ENCODE results near the gene RPS15A. TPM values are rescaled to one million over a fixed set of nuclear protein-coding genes. Genes with fewer than 3 reads are reported as not detected.

RPS15A gene
- total RNA-seq, 1 donor from 2014 or later, result 1,036 TPM

DNA sequence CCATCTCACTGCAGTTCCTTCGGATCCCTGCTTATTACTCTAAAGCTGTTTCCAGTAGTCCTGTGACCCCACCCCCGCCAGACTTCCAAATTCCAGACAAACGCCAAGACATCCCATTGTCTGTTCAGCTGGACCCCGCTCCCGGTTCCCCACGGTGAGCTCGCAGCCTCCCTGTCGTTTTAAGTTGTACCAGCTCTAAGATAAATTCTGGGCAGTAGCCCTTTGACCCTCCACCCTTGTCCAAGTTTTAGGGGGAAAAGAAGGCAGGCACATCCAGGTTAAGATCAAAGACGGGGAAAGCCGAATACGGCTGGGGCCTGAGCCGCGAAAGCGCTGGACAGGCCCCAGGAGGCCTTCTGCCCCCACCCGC is 10.6 kb upstream of the RPS15A start:
- H3K36me3 ChIP-seq (ENCODE audit: insufficient read depth, low read length), result peaks cover 8% of the 10 kb centered on the region
- H3K4me1 ChIP-seq (ENCODE audit: insufficient read depth, low read length), result peaks cover 23% of the 10 kb centered on the region
- H3K79me2 ChIP-seq (ENCODE audit: insufficient read depth, low read length), result peaks cover 56% of the 10 kb centered on the region
- DNase-seq (ENCODE audit: low read depth) (no peak), FAIRE-seq (no peak)
- Mint-ChIP-seq H3K4me1 (ENCODE audit: low read depth, unreplicated experiment) (peaks cover 33% of the 10 kb centered on the region), H3K36me3 (ENCODE audit: low read depth, unreplicated experiment) (peaks cover 2% of the 10 kb centered on the region), H3K4me3 (ENCODE audit: unreplicated experiment) (peak overlapping the region; percentile 97), H3K9me3 (ENCODE audit: unreplicated experiment) (no peaks in the 10 kb centered on the region), H3K27me3 (ENCODE audit: low read depth, unreplicated experiment) (no peaks in the 10 kb centered on the region), H3K27ac (ENCODE audit: unreplicated experiment) (peak overlapping the region; percentile 95)
- H3K27me3 ChIP-seq (ENCODE audit: insufficient read depth, low read length), result no peaks in the 10 kb centered on the region
- peak overlapping the region; percentile 89 for H3K9ac ChIP-seq (ENCODE audit: low read length)
- no peak overlapping the region for H2AFZ ChIP-seq (ENCODE audit: low read depth, low read length)
- peak overlapping the region; percentile 89 for H3K4me2 ChIP-seq (ENCODE audit: low read length)
- peaks cover 46% of the 10 kb centered on the region for H4K20me1 ChIP-seq (ENCODE audit: insufficient read depth, low read length)
- H3K27ac ChIP-seq (ENCODE audit: low read depth, low read length), result peak overlapping the region; percentile 82
- TF ChIP-seq EZH2 (IDR thresholded peaks at IDR 0.05; ENCODE audit: insufficient read depth, low read length), result no peak
- no peak for TF ChIP-seq CTCF (IDR thresholded peaks at IDR 0.05; ENCODE audit: insufficient read depth, low read depth, low read length)
- H3K4me3 ChIP-seq (ENCODE audit: insufficient read depth, low read depth, low read length), result peak overlapping the region; percentile 80
- no peaks in the 10 kb centered on the region for H3K9me3 ChIP-seq (ENCODE audit: insufficient read depth, low read depth, low read length)

GRCh38 chr16:18800293-18800692 is 10.2 kb upstream of the RPS15A start:
- peaks cover 12% of the 10 kb centered on the region for H3K36me3 ChIP-seq (ENCODE audit: insufficient read depth, low read length)
- H3K27ac Mint-ChIP-seq (ENCODE audit: unreplicated experiment), result peak overlapping the region; percentile 95
- DNase-seq (ENCODE audit: low read depth) (no peak), FAIRE-seq (no peak)
- peaks cover 23% of the 10 kb centered on the region for H3K4me1 ChIP-seq (ENCODE audit: insufficient read depth, low read length)
- H3K27ac ChIP-seq (ENCODE audit: low read depth, low read length), result peak overlapping the region; percentile 82
- no peaks in the 10 kb centered on the region for H3K27me3 Mint-ChIP-seq (ENCODE audit: low read depth, unreplicated experiment)
- H3K9me3 Mint-ChIP-seq (ENCODE audit: unreplicated experiment), result no peaks in the 10 kb centered on the region
- no peaks in the 10 kb centered on the region for H3K27me3 ChIP-seq (ENCODE audit: insufficient read depth, low read length)
- H3K4me2 ChIP-seq (ENCODE audit: low read length), result peak overlapping the region; percentile 89
- H4K20me1 ChIP-seq (ENCODE audit: insufficient read depth, low read length), result peaks cover 46% of the 10 kb centered on the region
- H3K4me3 ChIP-seq (ENCODE audit: insufficient read depth, low read depth, low read length), result peak overlapping the region; percentile 80
- peaks cover 60% of the 10 kb centered on the region for H3K79me2 ChIP-seq (ENCODE audit: insufficient read depth, low read length)
- peak overlapping the region; percentile 97 for H3K4me3 Mint-ChIP-seq (ENCODE audit: unreplicated experiment)
- H3K4me1 Mint-ChIP-seq (ENCODE audit: low read depth, unreplicated experiment), result peaks cover 31% of the 10 kb centered on the region
- H2AFZ ChIP-seq (ENCODE audit: low read depth, low read length), result no peak overlapping the region
- peak overlapping the region; percentile 89 for H3K9ac ChIP-seq (ENCODE audit: low read length)
- peaks cover 2% of the 10 kb centered on the region for H3K36me3 Mint-ChIP-seq (ENCODE audit: low read depth, unreplicated experiment)
- H3K9me3 ChIP-seq (ENCODE audit: insufficient read depth, low read depth, low read length), result no peaks in the 10 kb centered on the region
- no peak for TF ChIP-seq EZH2 (IDR thresholded peaks at IDR 0.05; ENCODE audit: insufficient read depth, low read length)
- no peak for TF ChIP-seq CTCF (IDR thresholded peaks at IDR 0.05; ENCODE audit: insufficient read depth, low read depth, low read length)

DNA sequence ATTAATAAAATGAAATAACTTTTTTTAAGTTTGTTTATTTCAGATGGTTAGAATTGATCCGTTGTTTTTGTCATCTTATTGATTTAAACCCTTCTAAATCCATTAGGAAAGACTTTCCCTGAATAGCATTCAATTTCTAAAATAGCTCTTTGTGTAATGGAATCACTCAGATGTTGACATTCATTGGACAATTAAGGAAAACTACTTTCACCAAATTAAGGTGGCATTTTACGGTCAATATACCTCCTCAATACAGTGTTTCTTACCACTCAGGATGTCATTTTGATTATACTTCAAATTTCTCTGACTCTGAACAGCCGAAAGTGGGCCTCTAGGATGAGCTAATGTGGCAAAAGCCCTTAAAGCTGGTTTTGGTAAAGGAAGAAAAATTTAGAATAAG is 9.4 kb upstream of the RPS15A start:
- H3K4me3 ChIP-seq (ENCODE audit: insufficient read depth, low read depth, low read length), result peak overlapping the region; percentile 80
- no peaks in the 10 kb centered on the region for H3K27me3 ChIP-seq (ENCODE audit: insufficient read depth, low read length)
- H3K79me2 ChIP-seq (ENCODE audit: insufficient read depth, low read length), result peaks cover 61% of the 10 kb centered on the region
- Mint-ChIP-seq H3K27ac (ENCODE audit: unreplicated experiment) (peak overlapping the region; percentile 21), H3K9me3 (ENCODE audit: unreplicated experiment) (no peaks in the 10 kb centered on the region), H3K36me3 (ENCODE audit: low read depth, unreplicated experiment) (peaks cover 2% of the 10 kb centered on the region), H3K4me1 (ENCODE audit: low read depth, unreplicated experiment) (peaks cover 25% of the 10 kb centered on the region), H3K27me3 (ENCODE audit: low read depth, unreplicated experiment) (no peaks in the 10 kb centered on the region), H3K4me3 (ENCODE audit: unreplicated experiment) (peak overlapping the region; percentile 97)
- H3K27ac ChIP-seq (ENCODE audit: low read depth, low read length), result no peak overlapping the region
- peaks cover 46% of the 10 kb centered on the region for H4K20me1 ChIP-seq (ENCODE audit: insufficient read depth, low read length)
- DNase-seq (ENCODE audit: low read depth) (no peak), FAIRE-seq (no peak)
- TF ChIP-seq CTCF (IDR thresholded peaks at IDR 0.05; ENCODE audit: insufficient read depth, low read depth, low read length) (no peak), EZH2 (IDR thresholded peaks at IDR 0.05; ENCODE audit: insufficient read depth, low read length) (no peak)
- no peaks in the 10 kb centered on the region for H3K9me3 ChIP-seq (ENCODE audit: insufficient read depth, low read depth, low read length)
- H3K9ac ChIP-seq (ENCODE audit: low read length), result peak overlapping the region; percentile 89
- H3K36me3 ChIP-seq (ENCODE audit: insufficient read depth, low read length), result peaks cover 16% of the 10 kb centered on the region
- H3K4me2 ChIP-seq (ENCODE audit: low read length), result peak overlapping the region; percentile 89
- peaks cover 23% of the 10 kb centered on the region for H3K4me1 ChIP-seq (ENCODE audit: insufficient read depth, low read length)
- H2AFZ ChIP-seq (ENCODE audit: low read depth, low read length), result no peak overlapping the region

All from astrocyte (in vitro differentiated cells and primary cell).